Small intestine (tissue), 7 donors: ENCODE results near the gene OR51F1. TPM values are rescaled to one million over a fixed set of nuclear protein-coding genes. Genes with fewer than 3 reads are reported as not detected.
"Not testable (repeated sequence)": the region's sequence is repeated elsewhere in the genome, so short reads cannot be mapped to it uniquely, and the experiment has no call there.

Experiments used
- DNase-seq, 2 donors: peaks; one replicate each; pipeline versions ENCODE4 v3.0.0 to v3.0.0-alpha.2; 2013
- FAIRE-seq: peaks from 2 replicates; lab custom pipeline; 2012; peaks lifted over from hg19 to GRCh38; lab: Jason Lieb, UNC
- H3K27ac ChIP-seq, 3 donors: one replicate each; pipeline ENCODE4 v1.5.1; 2013; ENCODE audit warnings: low read length in 2 of 3, mild to moderate bottlenecking in 2 of 3, control low read depth in 1 of 3, inconsistent platforms in 1 of 3, low read depth in 1 of 3, moderate library complexity in 1 of 3
- H3K27me3 ChIP-seq, 3 donors: one replicate each; pipeline ENCODE4 v1.6.1; 2013; ENCODE audit warnings: low read length in 3 of 3, inconsistent platforms in 1 of 3; ENCODE audit not compliant: control insufficient read depth in 3 of 3, insufficient read depth in 3 of 3
- H3K36me3 ChIP-seq, 3 donors: one replicate each; pipeline ENCODE4 v1.6.1; 2013; ENCODE audit warnings: low read length in 3 of 3, inconsistent platforms in 1 of 3, low read depth in 1 of 3, mild to moderate bottlenecking in 1 of 3, moderate library complexity in 1 of 3; ENCODE audit not compliant: control insufficient read depth in 3 of 3, insufficient read depth in 2 of 3
- H3K4me1 ChIP-seq, 3 donors: one replicate each; pipeline ENCODE4 v1.6.1; 2013; ENCODE audit warnings: low read length in 2 of 3, inconsistent platforms in 1 of 3, low read depth in 1 of 3, mild to moderate bottlenecking in 1 of 3, moderate library complexity in 1 of 3; ENCODE audit not compliant: control insufficient read depth in 3 of 3, insufficient read depth in 2 of 3
- H3K4me3 ChIP-seq, 3 donors: one replicate each; pipeline ENCODE4 v1.5.1; 2013; ENCODE audit warnings: low read length in 3 of 3, control low read depth in 1 of 3, inconsistent platforms in 1 of 3, low read depth in 1 of 3, mild to moderate bottlenecking in 1 of 3, moderate library complexity in 1 of 3
- H3K9me3 ChIP-seq, 2 donors: one replicate each; pipeline ENCODE4 v1.6.1; 2013; ENCODE audit warnings: low read depth in 1 of 2, low read length in 1 of 2; ENCODE audit not compliant: control insufficient read depth in 2 of 2, insufficient read depth in 1 of 2
- WGBS, 3 donors: extraction: QIAGEN DNeasy Blood & Tissue Kit; methylation state at CpG; one replicate each; pipeline ENCODE4 v1.1.7; 2013; 5-methylcytosine and 5-hydroxymethylcytosine counted together
- polyA plus RNA-seq, 4 donors: library from polyadenylated mRNA; stranded (reverse) in 3 of 4; unstranded in 1 of 4; fragments of 200-250 nt in 3 of 4; fragments of 120-200 nt in 1 of 4; gene quantifications; one replicate each; pipeline versions ENCODE4 v1.2.1 to v1.2.3, GENCODE V29; 2013
- donor health status: healthy with polysubstance abuse.
- donor health status: control.
- donor health status: control.
- donor health status: Bipolar disorder and iron deficiency.
- donor health status: healthy.

OR51F1 gene
- polyA plus RNA-seq, 4 donors: not detected

DNA sequence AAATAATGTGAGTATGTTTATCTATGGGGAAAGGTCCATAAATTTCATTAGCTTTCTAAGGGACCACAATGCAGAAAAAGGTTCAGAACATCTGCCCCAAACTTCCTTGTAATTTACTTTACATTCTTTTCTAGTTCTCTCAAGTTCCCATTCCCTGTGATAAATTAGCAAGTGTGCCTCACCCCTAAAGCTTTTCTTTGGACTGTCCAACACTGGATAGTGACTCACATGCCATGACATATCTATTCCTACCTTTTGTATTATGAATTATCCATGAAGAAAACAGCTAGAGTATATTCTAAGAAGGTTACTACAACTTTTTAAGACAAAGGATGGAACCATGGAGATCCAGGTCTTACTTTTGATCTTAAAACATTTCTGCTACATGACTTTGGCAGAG, 1.6 kb downstream of the OR51F1 start:
- no peak for FAIRE-seq

DNA sequence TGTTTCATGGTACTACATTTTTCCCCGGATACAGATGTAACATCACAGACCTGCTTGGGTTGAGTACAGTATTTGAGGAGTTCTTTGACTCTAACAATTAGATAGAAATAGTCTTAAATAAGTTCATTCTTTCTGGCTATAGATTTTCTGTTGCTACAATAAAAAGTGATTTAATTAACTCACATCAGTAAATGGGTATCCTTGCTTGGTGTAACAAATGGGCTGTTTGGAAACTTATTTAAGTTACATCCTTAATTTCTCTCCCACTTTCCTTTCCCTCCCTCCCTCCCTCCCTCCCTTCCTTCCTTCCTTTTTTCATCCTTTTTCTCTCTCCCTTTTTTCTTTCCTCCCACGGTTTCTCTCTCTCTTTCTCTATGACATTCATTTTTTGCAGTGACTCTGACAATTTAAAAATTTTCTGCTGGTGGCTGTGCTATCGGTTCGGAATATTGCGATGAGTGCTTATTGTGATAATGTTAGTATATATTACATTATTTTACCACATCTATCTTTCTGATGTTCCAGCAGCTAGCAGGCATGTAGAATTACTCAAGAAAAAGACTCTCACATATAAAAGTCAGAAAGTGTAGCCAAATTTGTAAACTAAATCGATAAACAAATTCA, 3.2 kb downstream of the OR51F1 start:
- no peaks in the 10 kb centered on the region for H3K36me3 ChIP-seq
- FAIRE-seq: no peak
- H3K4me1 ChIP-seq: no peaks in the 10 kb centered on the region
- no peak overlapping the region for H3K4me3 ChIP-seq
- H3K9me3 ChIP-seq: no peaks in the 10 kb centered on the region
- no peak overlapping the region for H3K27ac ChIP-seq
- no peak for DNase-seq
- no peaks in the 10 kb centered on the region for H3K27me3 ChIP-seq
- 78 to 85% (median 85%) methylated on average over 6 of the region's 6 CpGs for WGBS, 3 donors

More for the DNA sequence above, 1.6 kb downstream of the OR51F1 start:
- no peaks in the 10 kb centered on the region for H3K4me1 ChIP-seq
- no peaks in the 10 kb centered on the region for H3K36me3 ChIP-seq
- no peak for DNase-seq
- H3K27me3 ChIP-seq: no peaks in the 10 kb centered on the region
- no peaks in the 10 kb centered on the region for H3K9me3 ChIP-seq
- no peak overlapping the region for H3K27ac ChIP-seq
- H3K4me3 ChIP-seq: no peak overlapping the region

DNA sequence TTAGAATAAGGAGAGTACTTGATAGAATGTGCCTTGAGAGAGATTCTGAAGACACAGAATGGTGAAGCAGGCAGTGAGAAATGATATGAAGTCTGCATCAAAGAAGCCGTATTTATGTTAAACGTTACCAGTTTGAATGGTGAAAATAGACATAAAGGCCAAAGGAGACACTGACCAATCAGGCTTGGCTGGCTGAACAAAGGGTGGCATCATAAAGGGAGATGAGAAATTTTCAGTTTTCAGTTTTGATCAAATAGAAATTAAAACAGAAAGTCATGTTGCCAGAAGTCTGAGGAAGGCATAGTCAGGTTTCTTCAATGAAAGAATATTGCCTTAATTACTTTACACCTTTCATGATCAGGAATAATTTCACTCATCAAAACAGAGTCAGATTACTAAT, 6.6 kb downstream of the OR51F1 start:
- Histone ChIP-seq H3K27me3 (no peaks in the 10 kb centered on the region), H3K9me3 (no peaks in the 10 kb centered on the region), H3K36me3 (no peaks in the 10 kb centered on the region), H3K4me3 (no peak overlapping the region), H3K4me1 (no peaks in the 10 kb centered on the region), H3K27ac (no peak overlapping the region)
- DNase-seq (no peak), FAIRE-seq (no peak)
- 71 to 78% (median 78%) methylated on average over 2 of the region's 2 CpGs for WGBS, 3 donors

DNA sequence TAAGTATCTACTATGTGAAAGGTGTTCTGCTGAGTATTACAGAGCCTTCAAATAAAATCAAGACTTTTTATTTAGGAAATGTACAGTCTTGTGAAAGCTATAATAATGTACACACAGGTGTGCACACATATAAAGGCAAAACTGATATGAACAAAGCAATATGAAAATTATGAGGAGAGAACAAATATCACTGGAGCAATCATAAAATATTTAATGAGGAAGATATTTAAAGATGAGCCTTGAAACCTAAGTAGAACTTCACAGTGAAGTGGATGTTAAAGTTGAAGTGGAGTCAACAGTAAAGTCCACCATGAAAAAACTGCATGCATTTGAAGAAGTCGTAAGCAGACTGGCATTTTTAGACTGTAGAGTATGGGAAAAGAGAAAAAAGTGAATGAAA, 18.5 kb downstream of the OR51F1 start:
- H3K36me3 ChIP-seq: no peaks in the 10 kb centered on the region
- H3K4me3 ChIP-seq: no peak overlapping the region
- H3K27ac ChIP-seq: no peak overlapping the region
- no peak for DNase-seq
- no peaks in the 10 kb centered on the region for H3K27me3 ChIP-seq
- no peak for FAIRE-seq
- WGBS, 3 donors: 79 to 82% (median 81%) methylated on average over 1 of the region's 1 CpG
- H3K9me3 ChIP-seq: no peaks in the 10 kb centered on the region
- no peaks in the 10 kb centered on the region for H3K4me1 ChIP-seq

DNA sequence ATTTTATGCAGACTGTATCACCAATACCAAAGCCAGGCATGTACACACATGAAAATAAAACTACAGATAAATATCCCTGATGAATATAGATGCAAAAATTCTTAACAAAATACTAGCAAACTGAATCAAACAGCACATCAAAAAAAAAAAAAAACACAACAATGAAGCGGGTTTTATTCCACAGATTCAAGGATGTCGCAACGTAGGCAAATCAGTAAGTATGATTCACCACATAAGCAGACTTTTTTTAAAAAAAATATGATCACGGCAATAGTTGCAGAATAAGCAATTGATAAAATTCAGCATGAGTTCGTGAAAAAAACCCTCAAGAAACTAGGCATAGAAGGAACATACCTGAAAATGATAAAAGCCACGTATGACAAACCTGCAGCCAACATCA, 21.3 kb downstream of the OR51F1 start:
- H3K36me3 ChIP-seq: no peaks in the 10 kb centered on the region
- H3K9me3 ChIP-seq: no peaks in the 10 kb centered on the region
- no peak for FAIRE-seq
- H3K27me3 ChIP-seq: no peaks in the 10 kb centered on the region
- no peak for DNase-seq
- H3K27ac ChIP-seq: no peak overlapping the region
- H3K4me3 ChIP-seq: no peak overlapping the region
- 73 to 79% (median 76%) methylated on average over 6 of the region's 6 CpGs for WGBS, 3 donors
- no peaks in the 10 kb centered on the region for H3K4me1 ChIP-seq

DNA sequence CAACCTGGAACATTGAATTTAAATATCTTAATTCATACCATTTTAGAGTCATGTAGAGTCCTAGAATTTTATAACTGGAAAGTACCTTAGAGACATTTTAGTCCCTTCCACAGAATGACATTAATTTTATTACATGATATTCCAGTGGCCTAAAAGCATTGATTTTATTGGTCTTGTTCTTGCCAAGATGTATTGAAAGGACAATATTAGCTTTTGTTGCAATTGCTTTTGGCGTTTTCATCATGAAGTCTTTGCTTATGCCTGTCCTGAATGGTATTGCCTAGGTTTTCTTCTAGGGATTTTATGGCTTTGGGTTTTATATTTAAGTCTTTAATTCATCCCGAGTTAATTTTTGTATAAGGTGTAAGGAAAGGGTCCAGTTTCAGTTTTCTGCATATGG, 29.0 kb downstream of the OR51F1 start:
- Histone ChIP-seq H3K9me3 (no peaks in the 10 kb centered on the region), H3K4me1 (no peaks in the 10 kb centered on the region), H3K27me3 (no peaks in the 10 kb centered on the region), H3K36me3 (no peaks in the 10 kb centered on the region), H3K4me3 (no peak overlapping the region), H3K27ac (no peak overlapping the region)
- no peak for FAIRE-seq
- WGBS, 3 donors: 70 to 88% (median 78%) methylated on average over 2 of the region's 2 CpGs
- no peak for DNase-seq

DNA sequence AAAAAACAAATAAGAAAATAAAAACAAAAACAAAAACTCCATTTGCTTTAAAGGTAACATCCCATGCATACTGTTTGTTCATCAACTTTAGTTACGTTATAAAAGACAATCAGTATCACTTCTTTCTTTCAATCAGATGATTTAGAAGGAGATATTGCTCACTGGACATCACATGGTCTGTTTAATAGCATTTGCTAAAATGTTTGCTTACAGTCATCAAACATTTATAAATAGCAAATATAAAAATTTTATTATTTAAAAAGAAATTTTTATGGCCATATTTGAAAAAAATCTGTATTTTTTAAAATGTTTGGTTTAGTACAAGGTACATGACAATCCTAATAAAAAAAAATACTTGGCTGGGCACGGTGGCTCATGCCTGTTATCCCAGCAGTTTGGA, 42.6 kb downstream of the OR51F1 start:
- WGBS, 3 donors: 77 to 81% (median 79%) methylated on average over 2 of the region's 2 CpGs
- no peak for FAIRE-seq

DNA sequence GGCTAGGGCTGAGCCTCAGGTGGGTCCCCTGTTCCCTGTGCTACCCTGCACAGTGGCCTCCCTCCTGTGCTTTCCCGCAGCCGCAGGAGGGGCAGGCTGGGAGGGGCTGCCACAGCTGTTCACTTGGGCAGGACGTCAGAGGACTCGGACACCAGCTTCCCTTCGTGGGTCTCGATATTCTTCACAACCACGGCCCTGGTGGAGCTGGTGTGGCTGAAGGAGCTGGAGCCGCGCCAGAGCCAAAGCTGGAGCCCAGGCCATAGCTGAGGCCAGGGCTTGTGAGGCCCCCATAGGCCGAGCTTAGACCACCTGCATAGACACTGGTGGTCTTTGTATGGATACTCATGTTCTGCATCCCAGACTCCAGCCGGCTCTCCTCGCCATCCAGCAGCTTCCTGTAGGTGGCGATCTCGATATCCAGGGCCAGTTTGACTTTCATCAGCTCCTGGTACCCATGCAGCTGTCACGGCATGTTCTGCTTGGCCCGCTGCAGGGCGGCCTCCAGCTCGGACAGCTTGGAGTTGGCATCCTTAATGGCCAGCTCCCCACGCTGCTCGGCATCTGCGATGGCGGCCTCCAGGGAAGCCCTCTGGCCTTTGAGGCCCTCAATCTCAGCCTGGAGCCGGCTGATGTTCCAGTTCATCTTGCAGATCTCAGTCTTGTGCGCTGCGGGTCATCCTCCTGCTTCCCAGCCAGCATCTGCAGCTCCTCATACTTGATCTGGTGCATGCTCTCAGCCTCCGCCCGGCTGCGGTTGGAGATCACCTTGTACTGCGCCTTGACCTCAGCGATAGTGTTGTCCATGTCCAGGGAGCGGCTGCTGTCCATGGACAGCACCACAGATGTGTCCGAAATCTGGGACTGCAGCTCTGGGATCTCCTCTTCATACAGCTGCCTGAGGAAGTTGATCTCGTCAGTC, 46.9 kb downstream of the OR51F1 start:
- not testable (repeated sequence) for H3K4me3 ChIP-seq, DNase-seq, FAIRE-seq, H3K36me3 ChIP-seq, H3K9me3 ChIP-seq, H3K27me3 ChIP-seq, H3K4me1 ChIP-seq, H3K27ac ChIP-seq
- 88 to 89% (median 89%) methylated on average over 33 of the region's 33 CpGs for WGBS, 3 donors

More for the DNA sequence above, 42.6 kb downstream of the OR51F1 start:
- H3K9me3 ChIP-seq: no peaks in the 10 kb centered on the region
- no peaks in the 10 kb centered on the region for H3K27me3 ChIP-seq
- no peak overlapping the region for H3K27ac ChIP-seq
- H3K4me1 ChIP-seq: no peaks in the 10 kb centered on the region
- no peaks in the 10 kb centered on the region for H3K36me3 ChIP-seq
- no peak overlapping the region for H3K4me3 ChIP-seq
- no peak for DNase-seq
